H9 (cell line): Measurements from ENCODE around the gene MICAL2. TPM values are rescaled to one million over a fixed set of nuclear protein-coding genes. Genes with fewer than 3 reads are reported as not detected.

Source experiments
- DNase-seq: peaks from one replicate; pipeline ENCODE4 v3.0.0-alpha.2; 2017
- H2AFZ ChIP-seq: one replicate; pipeline ENCODE4 v1.6.1; 2013; ENCODE audit warnings: mild to moderate bottlenecking, low read length, control low read depth, moderate library complexity
- H2AK5ac ChIP-seq: 2 replicates; pipeline ENCODE4 v1.6.1; 2013; ENCODE audit warnings: low read length, control low read depth, mixed read lengths; ENCODE audit not compliant: insufficient read length
- H2BK120ac ChIP-seq: one replicate; pipeline ENCODE4 v1.6.1; 2013; ENCODE audit warnings: low read depth, mild to moderate bottlenecking, low read length, control low read depth, inconsistent platforms; ENCODE audit not compliant: poor library complexity, severe bottlenecking
- H2BK12ac ChIP-seq: 2 replicates; pipeline ENCODE4 v1.6.1; 2013; ENCODE audit warnings: low read length, control low read depth, mixed read lengths, low read depth; ENCODE audit not compliant: insufficient read length
- H2BK15ac ChIP-seq: 2 replicates; pipeline ENCODE4 v1.6.1; 2013; ENCODE audit warnings: low read depth, low read length, control low read depth
- H2BK20ac ChIP-seq: one replicate; pipeline ENCODE4 v1.6.1; 2013; ENCODE audit warnings: low read depth, mild to moderate bottlenecking, low read length, control low read depth, inconsistent platforms; ENCODE audit not compliant: poor library complexity, severe bottlenecking
- H2BK5ac ChIP-seq: 2 replicates; pipeline ENCODE4 v1.6.1; 2013; ENCODE audit warnings: low read length, control low read depth, mixed read lengths; ENCODE audit not compliant: insufficient read length
- H3K14ac ChIP-seq: 2 replicates; pipeline ENCODE4 v1.6.1; 2013; ENCODE audit warnings: low read length, control low read depth; ENCODE audit not compliant: insufficient read depth
- H3K18ac ChIP-seq: 2 replicates; pipeline ENCODE4 v1.6.1; 2013; ENCODE audit warnings: low read depth, mild to moderate bottlenecking, mixed read lengths, low read length, control low read depth; ENCODE audit not compliant: insufficient read length
- H3K23ac ChIP-seq: 2 replicates; pipeline ENCODE4 v1.6.1; 2013; ENCODE audit warnings: low read length, control low read depth, mixed read lengths, low read depth; ENCODE audit not compliant: insufficient read length
- H3K23me2 ChIP-seq: 2 replicates; pipeline ENCODE4 v1.6.1; 2013; ENCODE audit warnings: low read depth, mild to moderate bottlenecking, mixed read lengths, low read length, control low read depth; ENCODE audit not compliant: insufficient read length, poor library complexity, severe bottlenecking
- H3K27ac ChIP-seq: 2 replicates; pipeline ENCODE4 v1.5.1; 2013; ENCODE audit warnings: low read length, control low read depth, mixed read lengths, low read depth; ENCODE audit not compliant: insufficient read length
- H3K27me3 ChIP-seq: 2 replicates; pipeline ENCODE4 v1.6.1; 2013; ENCODE audit warnings: low read length, control low read depth, inconsistent platforms; ENCODE audit not compliant: insufficient read depth
- H3K4ac ChIP-seq: 2 replicates; pipeline ENCODE4 v1.6.1; 2013; ENCODE audit warnings: low read depth, mild to moderate bottlenecking, control low read depth, inconsistent platforms, low read length, moderate library complexity
- H3K4me1 ChIP-seq: 2 replicates; pipeline ENCODE4 v1.6.1; 2013; ENCODE audit warnings: low read length, control low read depth, inconsistent platforms; ENCODE audit not compliant: insufficient read depth
- H3K4me2 ChIP-seq: 2 replicates; pipeline ENCODE4 v1.6.1; 2013; ENCODE audit warnings: low read length, control low read depth, mixed read lengths; ENCODE audit not compliant: insufficient read length, insufficient read depth
- H3K56ac ChIP-seq: 2 replicates; pipeline ENCODE4 v1.6.1; 2013; ENCODE audit warnings: low read depth, mild to moderate bottlenecking, mixed read lengths, low read length, control low read depth; ENCODE audit not compliant: insufficient read length
- H3K79me1 ChIP-seq: 2 replicates; pipeline ENCODE4 v1.6.1; 2013; ENCODE audit warnings: low read depth, mild to moderate bottlenecking, moderate library complexity, low read length, control low read depth, inconsistent platforms; ENCODE audit not compliant: insufficient read depth, poor library complexity, severe bottlenecking
- H3K79me2 ChIP-seq: 2 replicates; pipeline ENCODE4 v1.6.1; 2013; ENCODE audit warnings: low read length, control low read depth, inconsistent platforms; ENCODE audit not compliant: insufficient read depth
- H3K9ac ChIP-seq: 2 replicates; pipeline ENCODE4 v1.6.1; 2013; ENCODE audit warnings: low read length, control low read depth, mixed read lengths; ENCODE audit not compliant: insufficient read length; ENCODE audit errors: extremely low read depth
- H3K9me3 ChIP-seq: one replicate; pipeline ENCODE4 v1.6.1; 2013; ENCODE audit warnings: low read depth, low read length, inconsistent platforms; ENCODE audit not compliant: control insufficient read depth
- H3T11ph ChIP-seq: one replicate; pipeline ENCODE4 v1.6.1; 2013; ENCODE audit warnings: mild to moderate bottlenecking, low read length, control low read depth, inconsistent platforms
- H4K20me1 ChIP-seq: one replicate; pipeline ENCODE4 v1.6.1; 2013; ENCODE audit not compliant: control insufficient read depth, insufficient read length, insufficient read depth
- H4K5ac ChIP-seq: 2 replicates; pipeline ENCODE4 v1.6.1; 2013; ENCODE audit warnings: low read depth, mild to moderate bottlenecking, mixed read lengths, low read length, control low read depth; ENCODE audit not compliant: insufficient read length
- H4K8ac ChIP-seq: replicated peaks from 2 replicates; pipeline ENCODE4 v1.6.1; 2013; ENCODE audit warnings: low read length, control low read depth, mixed read lengths, low read depth; ENCODE audit not compliant: insufficient read length
- H4K91ac ChIP-seq: 2 replicates; pipeline ENCODE4 v1.6.1; 2013; ENCODE audit warnings: low read depth, mild to moderate bottlenecking, moderate library complexity, mixed read lengths, low read length, control low read depth; ENCODE audit not compliant: insufficient read length
- H3K27ac Mint-ChIP-seq, 3 experiments: 2 replicates in 2 of 3; 3 replicates in 1 of 3; pipeline ENCODE4 v1.8.0; 2020 to 2021; ENCODE audit warnings: mixed read lengths in 3 of 3, mild to moderate bottlenecking in 1 of 3, moderate library complexity in 1 of 3
- H3K27me3 Mint-ChIP-seq: 2 replicates; pipeline ENCODE4 v1.8.0; 2021; ENCODE audit warnings: low read depth, mild to moderate bottlenecking, moderate library complexity, mixed read lengths
- H3K36me3 Mint-ChIP-seq, 3 experiments: 2 replicates in 2 of 3; 3 replicates in 1 of 3; pipeline ENCODE4 v1.8.0; 2020 to 2021; ENCODE audit warnings: low read depth in 3 of 3, mixed read lengths in 3 of 3; ENCODE audit not compliant: insufficient read depth in 1 of 3
- H3K4me1 Mint-ChIP-seq, 2 experiments: 2 replicates each; pipeline ENCODE4 v1.8.0; 2020; ENCODE audit warnings: mixed read lengths in 2 of 2
- H3K4me3 Mint-ChIP-seq, 2 experiments: 2 replicates in 1 of 2; 3 replicates in 1 of 2; pipeline ENCODE4 v1.8.0; 2020 to 2021; ENCODE audit warnings: mild to moderate bottlenecking in 2 of 2, mixed read lengths in 2 of 2, moderate library complexity in 1 of 2
- H3K9me3 Mint-ChIP-seq, 2 experiments: 2 replicates in 1 of 2; 3 replicates in 1 of 2; pipeline ENCODE4 v1.8.0; 2020; ENCODE audit warnings: mild to moderate bottlenecking in 2 of 2, mixed read lengths in 2 of 2, moderate library complexity in 1 of 2
- CTCF ChIP-seq: fragments of 200-600 bp; sonication (generic); conservative IDR thresholded peaks from 3 replicates; pipeline ENCODE4 v1.8.0; 2021; ENCODE audit warnings: antibody characterized with exemption, mild to moderate bottlenecking
- WGBS: extraction: QIAGEN DNeasy Blood & Tissue Kit; methylation state at CpG from one replicate; pipeline ENCODE4 v1.1.7; 2013; ENCODE audit warnings: missing lambda C conversion rate, low lambda C conversion rate, mixed read lengths; ENCODE audit not compliant: insufficient read length; ENCODE audit errors: extremely low coverage; 5-methylcytosine and 5-hydroxymethylcytosine counted together
- total RNA-seq: library from RNA; stranded (reverse); gene quantifications from 2 replicates; pipeline ENCODE4 v1.2.1, GENCODE V29; 2021

The MICAL2 gene
- total RNA-seq, 1 experiment from 2014 or later = 4.7 TPM

GRCh38 chr11:12143461-12144258 lies 33.3 kb downstream of the MICAL2 start:
- no peaks in the 10 kb centered on the region for H4K20me1 ChIP-seq
- H3K27ac ChIP-seq = no peak overlapping the region
- DNase-seq = no peak
- no peak overlapping the region for H3K56ac ChIP-seq
- no peaks in the 10 kb centered on the region for H3K23me2 ChIP-seq
- H3K4me1 ChIP-seq = no peaks in the 10 kb centered on the region
- no peaks in the 10 kb centered on the region for H3K79me1 ChIP-seq
- WGBS = no CpG with 5 or more reads among the region's 7 CpGs
- H3K4ac ChIP-seq = no peak overlapping the region
- no peak overlapping the region for H2BK15ac ChIP-seq
- no peaks in the 10 kb centered on the region for H3K27me3 ChIP-seq
- H3K9me3 Mint-ChIP-seq = no peaks in the 10 kb centered on the region
- H2BK120ac ChIP-seq = no peak overlapping the region
- no peak overlapping the region for H2AK5ac ChIP-seq
- H3K14ac ChIP-seq = no peak overlapping the region
- H3K27me3 Mint-ChIP-seq = peaks cover 2% of the 10 kb centered on the region; the same call in 1 of the 2 replicates
- no peak overlapping the region for H4K5ac ChIP-seq
- no peak overlapping the region for H3K4me2 ChIP-seq
- H4K8ac ChIP-seq = no peak overlapping the region
- H3K9ac ChIP-seq = no peak overlapping the region
- no peak overlapping the region for H2BK20ac ChIP-seq
- H4K91ac ChIP-seq = no peak overlapping the region
- H2AFZ ChIP-seq = no peak overlapping the region
- TF ChIP-seq CTCF = no peak
- no peak overlapping the region for H3K27ac Mint-ChIP-seq
- no peaks in the 10 kb centered on the region for H3K36me3 Mint-ChIP-seq
- no peaks in the 10 kb centered on the region for H3K9me3 ChIP-seq
- H3K79me2 ChIP-seq = no peaks in the 10 kb centered on the region
- peaks cover 0 to 2% of the 10 kb centered on the region in 2 experiments; a peak in 1 of 4 replicates for H3K4me1 Mint-ChIP-seq
- H3K23ac ChIP-seq = no peak overlapping the region
- no peak overlapping the region for H3K4me3 Mint-ChIP-seq
- no peak overlapping the region for H2BK12ac ChIP-seq
- H3T11ph ChIP-seq = no peak overlapping the region
- H2BK5ac ChIP-seq = no peak overlapping the region
- H3K18ac ChIP-seq = no peak overlapping the region
